HepG2 (cell line): ENCODE data around the gene SYNJ2. TPM values are rescaled to one million over a fixed set of nuclear protein-coding genes. Genes with fewer than 3 reads are reported as not detected.

Experiments
- ATAC-seq: fragments of 200-7000 bp; cut with Tn5 transposase; 3 replicates; pipeline ENCODE4 v1.9.1; 2020; ENCODE audit warnings: mild to moderate bottlenecking, moderate library complexity
- BruUV-seq: library from RNA; stranded (reverse); fragments of 400-500 nt; replicated peaks from 2 replicates; lab custom pipeline; 2021; lab: Mats Ljungman, UMichigan
- CTCF ChIA-PET: fragments of 300-600 bp; formaldehyde crosslinking; extraction: SDS; loops from one replicate; lab custom pipeline; 2021; ENCODE audit warnings: low total read pairs, inconsistent platforms, low intra/inter-chr PET ratio; lab: Yijun Ruan, JAX
- POLR2A ChIA-PET: fragments of 350-600 bp; sonication (Branson Sonifier 250); formaldehyde crosslinking; loops from one replicate; lab custom pipeline; 2020; ENCODE audit warnings: antibody characterized with exemption, inconsistent platforms; lab: Yijun Ruan, JAX
- DNase-seq: peaks from one replicate; pipeline ENCODE4 v3.0.0-alpha.2; 2015; ENCODE audit warnings: low spot score
- FAIRE-seq: peaks from 3 replicates; lab custom pipeline; 2011; peaks lifted over from hg19 to GRCh38; lab: Jason Lieb, UNC
- H2AFZ ChIP-seq: one replicate; pipeline ENCODE4 v1.6.1; 2011; ENCODE audit warnings: low read length, inconsistent platforms
- H3K27ac ChIP-seq: fragments of 300-600 bp; 3 replicates; pipeline ENCODE4 v1.8.0; 2011; ENCODE audit warnings: mixed run types, mild to moderate bottlenecking, mixed read lengths, low read length, inconsistent platforms; ENCODE audit not compliant: insufficient read depth; ENCODE audit errors: extremely low read length
- H3K27me3 ChIP-seq, 2 experiments: fragments of 200-600 bp in 1 of 2; 2 replicates in 1 of 2; 3 replicates in 1 of 2; pipeline versions ENCODE4 v1.6.0 to v1.8.0; 2011; ENCODE audit warnings: low read length in 2 of 2, mild to moderate bottlenecking in 2 of 2, moderate library complexity in 2 of 2, inconsistent platforms in 1 of 2; ENCODE audit not compliant: insufficient read depth in 2 of 2, control insufficient read depth in 1 of 2
- H3K36me3 ChIP-seq, 2 experiments: fragments of 200-600 bp in 1 of 2; replicated peaks in 1 of 2; 2 replicates in 1 of 2; 3 replicates in 1 of 2; pipeline versions ENCODE4 v1.5.1 to v1.8.0; 2011; ENCODE audit warnings: low read length in 2 of 2, inconsistent platforms in 1 of 2; ENCODE audit not compliant: insufficient read depth in 2 of 2, control insufficient read depth in 1 of 2
- H3K4me1 ChIP-seq: 2 replicates; pipeline ENCODE4 v1.5.1; 2012; ENCODE audit warnings: low read length, inconsistent platforms; ENCODE audit not compliant: insufficient read depth
- H3K4me2 ChIP-seq: 2 replicates; pipeline ENCODE4 v1.6.0; 2011; ENCODE audit warnings: low read depth, low read length, inconsistent platforms
- H3K4me3 ChIP-seq, 3 experiments: fragments of 200-600 bp in 1 of 3; sonication (generic), shearing (Covaris generic) in 1 of 3; replicated peaks in 1 of 3; 2 replicates each; pipeline ENCODE4 v1.5.1; 2011 to 2016; ENCODE audit warnings: low read length in 3 of 3, inconsistent platforms in 2 of 3, low read depth in 2 of 3, mild to moderate bottlenecking in 2 of 3, control low read depth in 1 of 3, mixed read lengths in 1 of 3; ENCODE audit not compliant: insufficient read depth in 1 of 3
- H3K79me2 ChIP-seq: one replicate; pipeline ENCODE4 v1.6.1; 2011; ENCODE audit warnings: low read length, inconsistent platforms; ENCODE audit not compliant: insufficient read depth
- H3K9ac ChIP-seq: 2 replicates; pipeline ENCODE4 v1.6.0; 2011; ENCODE audit warnings: mild to moderate bottlenecking, low read depth, low read length, inconsistent platforms; ENCODE audit not compliant: insufficient read depth
- H3K9me3 ChIP-seq: 2 replicates; pipeline ENCODE4 v1.5.1; 2012; ENCODE audit warnings: mild to moderate bottlenecking, low read length
- H4K20me1 ChIP-seq: 2 replicates; pipeline ENCODE4 v1.6.0; 2011; ENCODE audit warnings: inconsistent platforms, mild to moderate bottlenecking, low read length, moderate library complexity; ENCODE audit not compliant: insufficient read depth
- DZIP1 ChIP-seq: sonication (generic); formaldehyde crosslinking; IDR thresholded peaks from 2 replicates; pipeline ENCODE4 v1.5.0; 2020; ENCODE audit warnings: mild to moderate bottlenecking, missing genetic modification reagents
- GLI4 ChIP-seq: sonication (generic); formaldehyde crosslinking; IDR thresholded peaks from 2 replicates; pipeline ENCODE4 v1.5.1; 2020; ENCODE audit warnings: missing genetic modification reagents, mild to moderate bottlenecking, moderate library complexity, borderline replicate concordance
- MEIS2 ChIP-seq: sonication (generic); formaldehyde crosslinking; IDR thresholded peaks from 2 replicates; pipeline ENCODE4 v1.9.0; 2021; ENCODE audit warnings: mild to moderate bottlenecking, missing genetic modification reagents
- MYC ChIP-seq: sonication (generic); formaldehyde crosslinking; IDR thresholded peaks from 2 replicates; pipeline ENCODE4 v1.9.0; 2021; ENCODE audit warnings: missing genetic modification reagents, borderline replicate concordance
- RBM22 ChIP-seq: fragments of 200-400 bp; formaldehyde crosslinking; optimal IDR thresholded peaks from 2 replicates; pipeline ENCODE3; 2017; ENCODE audit warnings: mild to moderate bottlenecking, low read length, moderate library complexity
- SALL1 ChIP-seq: sonication (generic); formaldehyde crosslinking; IDR thresholded peaks from 2 replicates; pipeline ENCODE4 v1.8.0; 2022; ENCODE audit warnings: mild to moderate bottlenecking, missing genetic modification reagents
- SATB2 ChIP-seq: sonication (generic); formaldehyde crosslinking; IDR thresholded peaks from 2 replicates; pipeline ENCODE4 v1.5.0; 2020; ENCODE audit warnings: missing genetic modification reagents
- TEAD3 ChIP-seq: optimal IDR thresholded peaks from 2 replicates; pipeline ENCODE3; 2016; ENCODE audit warnings: borderline replicate concordance
- ZBTB33 ChIP-seq: sonication (generic); formaldehyde crosslinking; IDR thresholded peaks from 2 replicates; pipeline ENCODE4 v1.4.0; 2020; ENCODE audit warnings: missing genetic modification reagents
- ZFP62 ChIP-seq: sonication (generic); formaldehyde crosslinking; IDR thresholded peaks from 2 replicates; pipeline ENCODE4 v1.4.0; 2020; ENCODE audit warnings: missing genetic modification reagents
- ZNF280B ChIP-seq: sonication (generic); formaldehyde crosslinking; IDR thresholded peaks from 2 replicates; pipeline ENCODE4 v1.5.0; 2020; ENCODE audit warnings: missing genetic modification reagents, mild to moderate bottlenecking, borderline replicate concordance
- ZNF546 ChIP-seq: sonication (generic); formaldehyde crosslinking; conservative IDR thresholded peaks from 2 replicates; pipeline ENCODE4 v1.8.1; 2023; ENCODE audit warnings: mild to moderate bottlenecking, missing genetic modification reagents
- ZNF850 ChIP-seq: sonication (generic); formaldehyde crosslinking; conservative IDR thresholded peaks from 2 replicates; pipeline ENCODE4 v1.9.0; 2021; ENCODE audit warnings: mild to moderate bottlenecking, missing genetic modification reagents
- ZZZ3 ChIP-seq: sonication (generic); formaldehyde crosslinking; IDR thresholded peaks from 2 replicates; pipeline ENCODE4 v1.4.0; 2020; ENCODE audit warnings: missing genetic modification reagents, mild to moderate bottlenecking, borderline replicate concordance
- WGBS: methylation state at CpG from one replicate; pipeline ENCODE4 v1.1.6; 2017; ENCODE audit warnings: low lambda C conversion rate; 5-methylcytosine and 5-hydroxymethylcytosine counted together
- in situ Hi-C: cut with HindIII; loops from 2 replicates; pipeline ENCODE4 v1.10.0; 2017; ENCODE audit warnings: low pct_unique_long_range_greater_than_20kb; ENCODE audit not compliant: extremely low pct_ligation_motif_present
- intact Hi-C: fragments of 100-400 bp; cut with micrococcal nuclease; formaldehyde crosslinking; loops from one replicate; pipeline ENCODE4 v1.10.0; 2022; ENCODE audit not compliant: unreplicated experiment
- polyA plus RNA-seq, 8 experiments: library from polyadenylated mRNA; depleted of rRNA in 3 of 8; stranded (reverse) in 7 of 8; unstranded in 1 of 8; fragments of >200 nt; fragmentation: Illumina TruSeq in 4 of 8; extraction: Trizol in 4 of 8; gene quantifications; 2 replicates each; pipeline versions ENCODE4 v1.2.1 to v1.2.3, GENCODE V29; 2011 to 2016; ENCODE audit warnings: low read depth in 4 of 8, missing spikeins in 1 of 8, mixed read lengths in 1 of 8; ENCODE audit not compliant: insufficient read depth in 1 of 8
- total RNA-seq, 5 experiments: library from RNA; depleted of rRNA; stranded (reverse); fragments of >200 nt; fragmentation: Illumina TruSeq; extraction: Trizol; gene quantifications; 2 replicates each; pipeline ENCODE4 v1.2.3, GENCODE V29; 2016; ENCODE audit warnings: low read depth in 1 of 5

The SYNJ2 gene
- total and polyA plus RNA-seq, 2 of the 13 experiments (the other 11 are each of a cell fraction or from before 2014, with no cell fraction given) = 39.1 to 57.6 TPM

- TF ChIP-seq SALL1 (CRISPR knock-in tag) = 0 out of 2 replicates have a peak, but pooled peaks have one; percentile 20
- TF ChIP-seq ZNF546 (CRISPR knock-in tag) = no peak
- TF ChIP-seq ZFP62 (CRISPR knock-in tag) = no peak
- TF ChIP-seq SATB2 (CRISPR knock-in tag) = no peak
- no peak for TF ChIP-seq ZNF850 (CRISPR knock-in tag)
Observed at GRCh38 chr6:158002249-158002950, 20.7 kb downstream of the SYNJ2 start (continued).

GRCh38 chr6:158002951-158003853 lies 21.5 kb downstream of the SYNJ2 start:
- H3K36me3 ChIP-seq = peaks cover 27 to 42% of the 10 kb centered on the region in 2 experiments
- H3K4me1 ChIP-seq = peaks cover 99% of the 10 kb centered on the region
- in situ Hi-C loops = no loop called here
- H3K9ac ChIP-seq = no peak overlapping the region
- DNase-seq (no peak), FAIRE-seq (no peak), ATAC-seq (no peak)
- peak overlapping the region; percentile 28 for H3K27ac ChIP-seq
- ChIA-PET CTCF (no interaction called here), POLR2A (interaction anchor here (0.5 to 1.8 kb wide), 6 partner anchors 8 to 78 kb away, joined by 3 to 10 read pairs (median 4); no protein-coding TSS in a partner anchor)
- BruUV-seq = no TSS peak
- H2AFZ ChIP-seq = no peak overlapping the region
- no peaks in the 10 kb centered on the region for H3K9me3 ChIP-seq
- H3K79me2 ChIP-seq = peaks cover 96% of the 10 kb centered on the region
- H3K27me3 ChIP-seq = no peaks in the 10 kb centered on the region
- peaks cover 43% of the 10 kb centered on the region for H4K20me1 ChIP-seq
- intact Hi-C loops = no loop called here
- H3K4me2 ChIP-seq = no peak overlapping the region
- H3K4me3 ChIP-seq = no peak overlapping the region
- WGBS = 95% methylated on average over 12 of the region's 15 CpGs
- peak; percentile 8 for TF ChIP-seq TEAD3
- peak; percentile 24 for TF ChIP-seq RBM22
- TF ChIP-seq ZZZ3 (CRISPR knock-in tag) = no peak
- 0 out of 2 replicates have a peak, but pooled peaks have one; percentile 6 for TF ChIP-seq ZNF280B (CRISPR knock-in tag)
- no peak for TF ChIP-seq MEIS2 (CRISPR knock-in tag)
- 0 out of 2 replicates have a peak, but pooled peaks have one; percentile 42 for TF ChIP-seq DZIP1 (CRISPR knock-in tag)
- TF ChIP-seq GLI4 (CRISPR knock-in tag) = no peak
- no peak for TF ChIP-seq MYC (CRISPR knock-in tag)
- TF ChIP-seq ZBTB33 (CRISPR knock-in tag) = peak; percentile 47; the same call in 1 of the 2 replicates
